Lower leg skin (tissue), 4 donors: ENCODE results near the gene CHD5. TPM values are rescaled to one million over a fixed set of nuclear protein-coding genes. Genes with fewer than 3 reads are reported as not detected.

Experiments
- DNase-seq, 2 donors: peaks; one replicate each; pipeline ENCODE4 v3.0.0-alpha.2; 2019; ENCODE audit warnings: low spot score in 2 of 2
- H3K4me3 ChIP-seq: fragments of 200-600 bp; sonication (generic); 2 replicates; pipeline ENCODE4 v1.5.1; 2017; ENCODE audit warnings: mild to moderate bottlenecking, low read depth; ENCODE audit not compliant: poor library complexity, severe bottlenecking
- CTCF ChIP-seq, 3 donors: fragments of 450-650 bp; IDR thresholded peaks; one replicate each; pipeline ENCODE4 v1.5.1; 2016; ENCODE audit warnings: antibody characterized with exemption in 3 of 3, mild to moderate bottlenecking in 3 of 3, moderate library complexity in 2 of 3
- POLR2A ChIP-seq, 2 donors: fragments of 450-650 bp; IDR thresholded peaks; one replicate each; pipeline ENCODE4 v1.6.1; 2016 to 2017; ENCODE audit warnings: antibody characterized with exemption in 2 of 2, mild to moderate bottlenecking in 1 of 2, moderate library complexity in 1 of 2
- WGBS, 2 donors: methylation state at CpG; one replicate each; pipeline ENCODE4 v1.1.5; 2018; 5-methylcytosine and 5-hydroxymethylcytosine counted together
- intact Hi-C: fragments of 100-400 bp; cut with DNase I; formaldehyde crosslinking; loops from one replicate; pipeline ENCODE4 v1.15.0; 2023; ENCODE audit warnings: low total_unique reads
- total RNA-seq, 4 donors: library from RNA; depleted of rRNA; stranded (reverse); fragments of >200 nt; gene quantifications; one replicate each; pipeline ENCODE4 v1.1.0, GENCODE V29; 2016

Gene CHD5
- total RNA-seq, 4 donors from 2014 or later, result 0.04 to 0.27 (median 0.13) TPM; not detected in 1

- WGBS, 2 donors, result 94 to 95% methylated on average over 16 to 17 of the region's 17 CpGs
- intact Hi-C loops, result no loop called here
- H3K4me3 ChIP-seq, result no peak overlapping the region
- no peak for DNase-seq
- no peak for TF ChIP-seq POLR2A (IDR thresholded peaks at IDR 0.05)
- TF ChIP-seq CTCF (IDR thresholded peaks at IDR 0.05), result no peak
These were observed 58.3 kb downstream of the CHD5 start for GRCh38 chr1:6121651-6122370.

GRCh38 chr1:6121021-6121421 lies 59.1 kb downstream of the CHD5 start:
- TF ChIP-seq CTCF (IDR thresholded peaks at IDR 0.05) (no peak), POLR2A (IDR thresholded peaks at IDR 0.05) (no peak)
- 83 to 90% methylated on average over 18 of the region's 18 CpGs for WGBS, 2 donors
- no peak for DNase-seq
- no peak overlapping the region for H3K4me3 ChIP-seq
- intact Hi-C loops, result no loop called here

- H3K4me3 ChIP-seq, result no peak overlapping the region
- TF ChIP-seq CTCF (IDR thresholded peaks at IDR 0.05), result no peak
- no peak for TF ChIP-seq POLR2A (IDR thresholded peaks at IDR 0.05)
- intact Hi-C loops, result loop anchor here (1.0 to 10.0 kb wide), 2 partner anchors 26 to 66 kb away; partner anchors contain the start of gene CHD5
- WGBS, 2 donors, result 72 to 80% methylated on average over 3 of the region's 3 CpGs
- no peak for DNase-seq
These were observed 61.7 kb downstream of the CHD5 start for GRCh38 chr1:6118415-6118814.

- TF ChIP-seq CTCF (IDR thresholded peaks at IDR 0.05) (no peak), POLR2A (IDR thresholded peaks at IDR 0.05) (no peak)
- no peak overlapping the region for H3K4me3 ChIP-seq
- intact Hi-C loops, result loop anchor here (1.0 to 10.0 kb wide), 2 partner anchors 27 to 67 kb away; partner anchors contain the start of gene CHD5
These were observed 62.5 kb downstream of the CHD5 start for GRCh38 chr1:6117624-6118023.

GRCh38 chr1:6117064-6117463 lies 63.1 kb downstream of the CHD5 start:
- intact Hi-C loops, result loop anchor here (10.0 kb wide), 1 partner anchor 68 kb away; the partner anchor contains the start of gene CHD5
- TF ChIP-seq CTCF (IDR thresholded peaks at IDR 0.05) (no peak), POLR2A (IDR thresholded peaks at IDR 0.05) (no peak)
- WGBS, 2 donors, result 64 to 69% methylated on average over 2 of the region's 2 CpGs
- DNase-seq, result no peak
- no peak overlapping the region for H3K4me3 ChIP-seq

More at GRCh38 chr1:6117624-6118023, 62.5 kb downstream of the CHD5 start:
- DNase-seq, result no peak
